GM12878 (cell line): Measurements from ENCODE around the gene NR2F2. TPM values are rescaled to one million over a fixed set of nuclear protein-coding genes. Genes with fewer than 3 reads are reported as not detected.

ENCODE experiments used
- ATAC-seq: fragments of 200-7000 bp; cut with Tn5 transposase; 3 replicates; pipeline ENCODE4 v1.9.1; 2020; ENCODE audit warnings: mild to moderate bottlenecking, moderate library complexity
- BruUV-seq: library from RNA; stranded (reverse); fragments of 400-500 nt; replicated peaks from 2 replicates; lab custom pipeline; 2021; lab: Mats Ljungman, UMichigan
- CTCF ChIA-PET: fragments of 300-600 bp; sonication (Branson Sonifier 250); formaldehyde crosslinking; extraction: SDS; loops from one replicate; lab custom pipeline; 2021; ENCODE audit warnings: inconsistent platforms; lab: Yijun Ruan, JAX
- POLR2A ChIA-PET: fragments of 350-600 bp; formaldehyde crosslinking; extraction: SDS; loops from one replicate; lab custom pipeline; 2021; ENCODE audit warnings: inconsistent platforms; lab: Charles Lee
- RAD21 ChIA-PET: fragments of 300-600 bp; sonication (Branson Sonifier 250); formaldehyde crosslinking; loops from one replicate; lab custom pipeline; 2023; ENCODE audit warnings: antibody characterized with exemption; ENCODE audit not compliant: unreplicated experiment; lab: Charles Lee
- SMC1A ChIA-PET: fragments of 300-600 bp; sonication (Branson Sonifier 250); formaldehyde crosslinking; loops from one replicate; lab custom pipeline; 2023; ENCODE audit not compliant: unreplicated experiment, uncharacterized antibody; lab: Charles Lee
- DNase-seq: peaks from one replicate; pipeline ENCODE4 v3.0.0-alpha.2; 2011; ENCODE audit warnings: low read depth, low spot score
- FAIRE-seq: peaks from 3 replicates; lab custom pipeline; 2011; peaks lifted over from hg19 to GRCh38; lab: Jason Lieb, UNC
- H2AFZ ChIP-seq: 2 replicates; pipeline ENCODE4 v1.6.0; 2011; ENCODE audit warnings: low read depth, low read length, control low read depth; ENCODE audit not compliant: control insufficient read depth
- H3K27ac ChIP-seq: 2 replicates; pipeline ENCODE4 v1.5.1; 2011; ENCODE audit warnings: control low read depth; ENCODE audit not compliant: control insufficient read depth, insufficient read depth
- H3K27me3 ChIP-seq, 2 experiments: replicated peaks in 1 of 2; 2 replicates each; pipeline versions ENCODE4 v1.6.0 to v1.6.1; 2011; ENCODE audit warnings: low read length in 1 of 2; ENCODE audit not compliant: control insufficient read depth in 2 of 2, insufficient read depth in 2 of 2
- H3K36me3 ChIP-seq, 2 experiments: 2 replicates each; pipeline ENCODE4 v1.5.1; 2011; ENCODE audit warnings: low read length in 1 of 2; ENCODE audit not compliant: control insufficient read depth in 2 of 2, insufficient read depth in 2 of 2
- H3K4me1 ChIP-seq: 2 replicates; pipeline ENCODE4 v1.6.1; 2011; ENCODE audit warnings: mild to moderate bottlenecking, low read length, moderate library complexity, mixed read lengths; ENCODE audit not compliant: control insufficient read depth, insufficient read depth
- H3K4me2 ChIP-seq: 2 replicates; pipeline ENCODE4 v1.6.0; 2011; ENCODE audit warnings: control low read depth; ENCODE audit not compliant: control insufficient read depth, insufficient read depth
- H3K4me3 ChIP-seq: fragments of 200-600 bp; sonication (generic); 2 replicates; pipeline ENCODE4 v1.5.1; 2016
- H3K79me2 ChIP-seq: 2 replicates; pipeline ENCODE4 v1.6.0; 2011; ENCODE audit warnings: low read length; ENCODE audit not compliant: control insufficient read depth, insufficient read depth
- H3K9ac ChIP-seq: 2 replicates; pipeline ENCODE4 v1.8.0; 2011; ENCODE audit warnings: low read length, control low read depth, mixed read lengths; ENCODE audit not compliant: control insufficient read depth, insufficient read depth
- H3K9me3 ChIP-seq: replicated peaks from 3 replicates; pipeline ENCODE4 v1.5.1; 2011; ENCODE audit warnings: mild to moderate bottlenecking, low read length; ENCODE audit not compliant: control insufficient read depth, insufficient read depth
- H4K20me1 ChIP-seq: 2 replicates; pipeline ENCODE4 v1.6.0; 2011; ENCODE audit not compliant: control insufficient read depth, insufficient read depth
- DPF2 ChIP-seq: fragments of 450-650 bp; IDR thresholded peaks from 2 replicates; pipeline ENCODE4 v1.6.1; 2017; ENCODE audit warnings: mild to moderate bottlenecking
- HDGF ChIP-seq: fragments of 450-650 bp; IDR thresholded peaks from 2 replicates; pipeline ENCODE4 v1.6.1; 2016; ENCODE audit warnings: antibody characterized with exemption
- LARP7 ChIP-seq: fragments of 450-650 bp; IDR thresholded peaks from 2 replicates; pipeline ENCODE4 v1.6.1; 2017; ENCODE audit warnings: mild to moderate bottlenecking
- MLLT1 ChIP-seq: fragments of 450-650 bp; IDR thresholded peaks from 2 replicates; pipeline ENCODE4 v1.6.1; 2016; ENCODE audit warnings: mild to moderate bottlenecking
- MTA2 ChIP-seq: fragments of 450-650 bp; IDR thresholded peaks from 2 replicates; pipeline ENCODE4 v1.6.1; 2016; ENCODE audit warnings: low read depth, mild to moderate bottlenecking, moderate library complexity
- NBN ChIP-seq: fragments of 450-650 bp; IDR thresholded peaks from 2 replicates; pipeline ENCODE4 v1.6.1; 2016
- NFXL1 ChIP-seq: fragments of 450-650 bp; IDR thresholded peaks from 2 replicates; pipeline ENCODE4 v1.6.1; 2017; ENCODE audit warnings: antibody characterized with exemption, mild to moderate bottlenecking, borderline replicate concordance
- NKRF ChIP-seq: fragments of 450-650 bp; conservative IDR thresholded peaks from 2 replicates; pipeline ENCODE4 v1.6.1; 2017; ENCODE audit warnings: mild to moderate bottlenecking, moderate library complexity
- NR2C1 ChIP-seq: fragments of 450-650 bp; IDR thresholded peaks from 2 replicates; pipeline ENCODE4 v1.6.1; 2017; ENCODE audit warnings: antibody characterized with exemption, mild to moderate bottlenecking, moderate library complexity
- POLR2AphosphoS2 ChIP-seq: IDR thresholded peaks from 2 replicates; pipeline ENCODE4 v1.6.1; 2011; ENCODE audit warnings: low read depth, mild to moderate bottlenecking, low read length, improper control_type of control experiment, moderate library complexity
- SRF ChIP-seq, 2 experiments: IDR thresholded peaks; 2 replicates each; pipeline ENCODE4 v1.6.1; 2011; ENCODE audit warnings: low read depth in 2 of 2, low read length in 2 of 2, mild to moderate bottlenecking in 1 of 2, moderate library complexity in 1 of 2
- WGBS: methylation state at CpG from one replicate; pipeline ENCODE4 v1.1.6; 2016; ENCODE audit warnings: low lambda C conversion rate; ENCODE audit not compliant: insufficient replicate concordance, insufficient coverage; ENCODE audit errors: missing lambda C conversion rate; 5-methylcytosine and 5-hydroxymethylcytosine counted together
- in situ Hi-C: fragments of 300-500 bp; cut with MboI; formaldehyde crosslinking; loops from 9 replicates; pipeline ENCODE4 v1.14.3; 2018; ENCODE audit warnings: mixed read lengths
- intact Hi-C: fragments of 100-400 bp; cut with micrococcal nuclease; formaldehyde crosslinking; loops from one replicate; pipeline ENCODE4 v1.14.2; 2022; ENCODE audit not compliant: unreplicated experiment
- polyA plus RNA-seq, 11 experiments: library from polyadenylated mRNA; depleted of rRNA in 4 of 11; unstranded in 6 of 11; stranded (reverse) in 5 of 11; fragments of >200 nt; fragmentation: Nextera tagmentation in 4 of 11; fragmentation: Illumina TruSeq in 1 of 11; extraction: Ambion mirVana in 4 of 11; extraction: Trizol in 1 of 11; gene quantifications; 1 replicate in 1 of 11; 2 replicates in 10 of 11; pipeline versions ENCODE4 v1.2.1 to v1.2.3, GENCODE V29; 2011 to 2016; ENCODE audit warnings: inconsistent platforms in 2 of 11, missing spikeins in 2 of 11, low read depth in 1 of 11
- total RNA-seq, 4 experiments: library from RNA; depleted of rRNA in 3 of 4; stranded (reverse); fragments of >200 nt in 3 of 4; fragmentation: Illumina TruSeq in 1 of 4; extraction: Trizol in 1 of 4; gene quantifications; 2 replicates each; pipeline versions ENCODE4 v1.2.1 to v1.2.3, GENCODE V29; 2013 to 2021

NR2F2 gene
- total and polyA plus RNA-seq, 10 of the 15 experiments (the other 5 are each of a cell fraction or from before 2014, with no cell fraction given), result 1.1 to 10.1 (median 3.2) TPM

- TF ChIP-seq MTA2, result no peak
- TF ChIP-seq MLLT1, result peak; percentile 66
- TF ChIP-seq NR2C1, result peak; percentile 34; the same call in 1 of the 2 replicates
- peak; percentile 52; the same call in 1 of the 2 replicates for TF ChIP-seq LARP7
- TF ChIP-seq NKRF, result 0 out of 2 replicates have a peak, but pooled peaks have one; percentile 50
- TF ChIP-seq SRF (IDR thresholded peaks at IDR 0.05; ENCODE audit: low read depth in 2 of 2, low read length in 2 of 2), result no peak
- 0 out of 2 replicates have a peak, but pooled peaks have one; percentile 27 for TF ChIP-seq DPF2
- TF ChIP-seq HDGF, result 0 out of 2 replicates have a peak, but pooled peaks have one; percentile 32
- peak; percentile 81 for TF ChIP-seq NFXL1
- peak; percentile 44; the same call in 1 of the 2 replicates for TF ChIP-seq NBN
- TF ChIP-seq POLR2AphosphoS2, result no peak
- intact Hi-C loops (loop anchor here (5.0 kb wide), 1 partner anchor 199 kb away; no protein-coding TSS in a partner anchor), in situ Hi-C loops (no loop called here)
- BruUV-seq, result TSS peak; percentile 47
- DNase-seq (no peak), ATAC-seq (no peak), FAIRE-seq (no peak)
- ChIA-PET RAD21 (interaction anchor here (1.0 to 7.6 kb wide), 6 partner anchors 9 to 914 kb away, joined by 3 to 252 read pairs (median 5); no protein-coding TSS in a partner anchor), CTCF (interaction anchor here (1.5 to 7.2 kb wide), 3 partner anchors 9 to 26 kb away, joined by 3 to 212 read pairs (median 76); no protein-coding TSS in a partner anchor), SMC1A (interaction anchor here (0.6 to 7.4 kb wide), 11 partner anchors 10 to 1072 kb away, joined by 3 to 103 read pairs (median 3); no protein-coding TSS in a partner anchor), POLR2A (interaction anchor here (1.0 to 7.4 kb wide), 9 partner anchors 10 to 915 kb away, joined by 3 to 163 read pairs (median 4); no protein-coding TSS in a partner anchor)
- peak overlapping the region; percentile 81 for H3K4me2 ChIP-seq
- H2AFZ ChIP-seq, result no peak overlapping the region
- no peaks in the 10 kb centered on the region for H3K36me3 ChIP-seq
- peaks cover 6% of the 10 kb centered on the region; the same call in 1 of the 2 replicates for H3K4me1 ChIP-seq
- no peaks in the 10 kb centered on the region; the same call in 1 of the 2 replicates for H3K79me2 ChIP-seq
- H3K27me3 ChIP-seq, result peaks cover 0 to 14% of the 10 kb centered on the region in 2 experiments; a peak in 1 of 4 replicates
- no peaks in the 10 kb centered on the region for H4K20me1 ChIP-seq
- H3K9me3 ChIP-seq, result no peaks in the 10 kb centered on the region; the same call in 2 of the 3 replicates
- no peak overlapping the region; the same call in 1 of the 2 replicates for H3K9ac ChIP-seq
- 0 out of 2 replicates have a peak overlapping the region, but pooled peaks have one; percentile 36 for H3K4me3 ChIP-seq
- 52% methylated on average over 36 of the region's 77 CpGs for WGBS
- H3K27ac ChIP-seq, result no peak overlapping the region
Measured at GRCh38 chr15:96331144-96331944, 844 bp downstream of the NR2F2 start.
